Measurements from ENCODE around the gene LRGUK.

The LRGUK gene

GRCh38 chr7:134085311-134085710 is 41.8 kb upstream of the LRGUK start:
- ChIA-PET POLR2A (no interaction called here), CTCF (interaction anchor here (1.1 to 1.2 kb wide), 2 partner anchors 14 to 24 kb away, joined by 3 read pairs; no protein-coding TSS in a partner anchor)
- no peak for DNase-seq (ENCODE audit: low read depth, low spot score)
- TF ChIP-seq, protein P1, sequence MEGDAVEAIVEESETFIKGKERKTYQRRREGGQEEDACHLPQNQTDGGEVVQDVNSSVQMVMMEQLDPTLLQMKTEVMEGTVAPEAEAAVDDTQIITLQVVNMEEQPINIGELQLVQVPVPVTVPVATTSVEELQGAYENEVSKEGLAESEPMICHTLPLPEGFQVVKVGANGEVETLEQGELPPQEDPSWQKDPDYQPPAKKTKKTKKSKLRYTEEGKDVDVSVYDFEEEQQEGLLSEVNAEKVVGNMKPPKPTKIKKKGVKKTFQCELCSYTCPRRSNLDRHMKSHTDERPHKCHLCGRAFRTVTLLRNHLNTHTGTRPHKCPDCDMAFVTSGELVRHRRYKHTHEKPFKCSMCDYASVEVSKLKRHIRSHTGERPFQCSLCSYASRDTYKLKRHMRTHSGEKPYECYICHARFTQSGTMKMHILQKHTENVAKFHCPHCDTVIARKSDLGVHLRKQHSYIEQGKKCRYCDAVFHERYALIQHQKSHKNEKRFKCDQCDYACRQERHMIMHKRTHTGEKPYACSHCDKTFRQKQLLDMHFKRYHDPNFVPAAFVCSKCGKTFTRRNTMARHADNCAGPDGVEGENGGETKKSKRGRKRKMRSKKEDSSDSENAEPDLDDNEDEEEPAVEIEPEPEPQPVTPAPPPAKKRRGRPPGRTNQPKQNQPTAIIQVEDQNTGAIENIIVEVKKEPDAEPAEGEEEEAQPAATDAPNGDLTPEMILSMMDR (IDR thresholded peaks at IDR 0.05; ENCODE audit: insufficient read depth, low read length, missing control alignments) = no peak
- no peak overlapping the region for H3K4me3 ChIP-seq (ENCODE audit: low read depth, low read length)

- POLR2A ChIA-PET = no interaction called here
- CTCF ChIA-PET = no interaction called here
- H3K4me3 ChIP-seq (ENCODE audit: low read depth, low read length) = no peak overlapping the region
- no peak for DNase-seq (ENCODE audit: low read depth, low spot score)
- TF ChIP-seq, protein P1 (IDR thresholded peaks at IDR 0.05; ENCODE audit: insufficient read depth, low read length, missing control alignments) = no peak
Observed at GRCh38 chr7:134086998-134087735, 40.0 kb upstream of the LRGUK start.

- ChIA-PET POLR2A (no interaction called here), CTCF (no interaction called here)
- no peak for DNase-seq (ENCODE audit: low read depth, low spot score)
- H3K4me3 ChIP-seq (ENCODE audit: low read depth, low read length) = no peak overlapping the region
- TF ChIP-seq, protein P1 (IDR thresholded peaks at IDR 0.05; ENCODE audit: insufficient read depth, low read length, missing control alignments) = no peak
Observed at GRCh38 chr7:134088199-134088598, 38.9 kb upstream of the LRGUK start.

DNA sequence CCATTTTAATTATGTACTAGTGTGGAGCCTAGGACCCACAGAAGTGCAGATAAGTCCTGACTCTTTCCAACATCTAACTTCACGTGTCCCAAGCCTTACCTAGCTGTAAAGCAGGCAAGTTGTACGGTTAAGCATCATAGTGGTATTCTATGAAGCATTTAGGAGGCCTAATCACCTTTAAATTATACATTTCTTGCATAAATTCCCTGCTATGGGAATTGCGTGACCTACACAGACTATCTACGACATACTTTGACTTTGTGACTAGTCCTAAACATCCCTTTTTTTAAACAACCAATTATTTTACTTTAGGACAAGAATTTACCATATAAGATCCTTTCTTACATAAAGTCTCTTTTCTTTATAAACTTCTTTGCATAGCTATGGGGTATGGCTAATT is 37.7 kb upstream of the LRGUK start:
- no peak overlapping the region for H3K4me3 ChIP-seq (ENCODE audit: low read depth, low read length)
- POLR2A ChIA-PET = no interaction called here
- DNase-seq (ENCODE audit: low read depth, low spot score) = no peak
- TF ChIP-seq, protein P1 (IDR thresholded peaks at IDR 0.05; ENCODE audit: insufficient read depth, low read length, missing control alignments) = no peak
- CTCF ChIA-PET = no interaction called here

GRCh38 chr7:134098072-134098471 is 29.1 kb upstream of the LRGUK start:
- CTCF ChIA-PET = no interaction called here
- POLR2A ChIA-PET = no interaction called here
- TF ChIP-seq, protein P1 (IDR thresholded peaks at IDR 0.05; ENCODE audit: insufficient read depth, low read length, missing control alignments) = no peak
- H3K4me3 ChIP-seq (ENCODE audit: low read depth, low read length) = no peak overlapping the region
- no peak for DNase-seq (ENCODE audit: low read depth, low spot score)

GRCh38 chr7:134101716-134102115 is 25.4 kb upstream of the LRGUK start:
- TF ChIP-seq, protein P1 (IDR thresholded peaks at IDR 0.05; ENCODE audit: insufficient read depth, low read length, missing control alignments) = no peak
- ChIA-PET POLR2A (no interaction called here), CTCF (no interaction called here)
- no peak for DNase-seq (ENCODE audit: low read depth, low spot score)
- no peak overlapping the region for H3K4me3 ChIP-seq (ENCODE audit: low read depth, low read length)
